ENCODE results near the gene DNAJA1.

GRCh38 chr9:33068991-33069390, 43.9 kb downstream of the DNAJA1 start:
- TF ChIP-seq POLR2A (IDR thresholded peaks at IDR 0.05): no peak
- TF ChIP-seq, protein P1, sequence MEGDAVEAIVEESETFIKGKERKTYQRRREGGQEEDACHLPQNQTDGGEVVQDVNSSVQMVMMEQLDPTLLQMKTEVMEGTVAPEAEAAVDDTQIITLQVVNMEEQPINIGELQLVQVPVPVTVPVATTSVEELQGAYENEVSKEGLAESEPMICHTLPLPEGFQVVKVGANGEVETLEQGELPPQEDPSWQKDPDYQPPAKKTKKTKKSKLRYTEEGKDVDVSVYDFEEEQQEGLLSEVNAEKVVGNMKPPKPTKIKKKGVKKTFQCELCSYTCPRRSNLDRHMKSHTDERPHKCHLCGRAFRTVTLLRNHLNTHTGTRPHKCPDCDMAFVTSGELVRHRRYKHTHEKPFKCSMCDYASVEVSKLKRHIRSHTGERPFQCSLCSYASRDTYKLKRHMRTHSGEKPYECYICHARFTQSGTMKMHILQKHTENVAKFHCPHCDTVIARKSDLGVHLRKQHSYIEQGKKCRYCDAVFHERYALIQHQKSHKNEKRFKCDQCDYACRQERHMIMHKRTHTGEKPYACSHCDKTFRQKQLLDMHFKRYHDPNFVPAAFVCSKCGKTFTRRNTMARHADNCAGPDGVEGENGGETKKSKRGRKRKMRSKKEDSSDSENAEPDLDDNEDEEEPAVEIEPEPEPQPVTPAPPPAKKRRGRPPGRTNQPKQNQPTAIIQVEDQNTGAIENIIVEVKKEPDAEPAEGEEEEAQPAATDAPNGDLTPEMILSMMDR (IDR thresholded peaks at IDR 0.05): no peak
